HL-60 (cell line): ENCODE results near the gene CNGB1.

ENCODE experiments used
- DNase-seq, 2 experiments: peaks; one replicate each; pipeline ENCODE4 v3.0.0-alpha.2; 2010 to 2020; ENCODE audit warnings: low read depth in 1 of 2, low spot score in 1 of 2
- H3K27ac ChIP-seq: fragments of 250-450 bp; sonication (Bioruptor Pico); replicated peaks from 2 replicates; pipeline ENCODE4 v1.5.1; 2020; ENCODE audit warnings: mild to moderate bottlenecking, moderate library complexity
- H3K27me3 ChIP-seq: fragments of 250-450 bp; sonication (Bioruptor Pico); 2 replicates; pipeline ENCODE4 v1.5.1; 2021; ENCODE audit warnings: mild to moderate bottlenecking, moderate library complexity; ENCODE audit not compliant: insufficient read depth, poor library complexity, severe bottlenecking
- H3K4me3 ChIP-seq: replicated peaks from 2 replicates; pipeline ENCODE4 v1.5.1; 2011; ENCODE audit warnings: mild to moderate bottlenecking, control low read depth, low read length; ENCODE audit not compliant: insufficient read depth
- CTCF ChIP-seq: IDR thresholded peaks from one replicate; pipeline ENCODE4 v1.5.1; 2011; ENCODE audit warnings: low read length, control low read depth, inconsistent platforms; ENCODE audit not compliant: insufficient read depth
- GABPA ChIP-seq: IDR thresholded peaks from 2 replicates; pipeline ENCODE4 v1.6.1; 2012; ENCODE audit warnings: low read depth
- POLR2AphosphoS5 ChIP-seq: IDR thresholded peaks from 2 replicates; pipeline ENCODE4 v1.6.1; 2012; ENCODE audit warnings: low read depth
- REST ChIP-seq: IDR thresholded peaks from 2 replicates; pipeline ENCODE4 v1.6.1; 2012; ENCODE audit warnings: low read depth; ENCODE audit not compliant: insufficient replicate concordance
- SPI1 ChIP-seq: IDR thresholded peaks from 2 replicates; pipeline ENCODE4 v1.6.1; 2012; ENCODE audit warnings: low read depth, mild to moderate bottlenecking, borderline replicate concordance

Gene CNGB1

GRCh38 chr16:57886427-57886826, 84.5 kb downstream of the CNGB1 start:
- DNase-seq = no peak
- TF ChIP-seq POLR2AphosphoS5 = no peak
- TF ChIP-seq GABPA = no peak
- no peak for TF ChIP-seq REST
- no peak for TF ChIP-seq SPI1
- no peak for TF ChIP-seq CTCF

GRCh38 chr16:57884655-57885133, 86.2 kb downstream of the CNGB1 start:
- Histone ChIP-seq H3K27ac (no peak overlapping the region), H3K27me3 (peaks cover 27% of the 10 kb centered on the region), H3K4me3 (no peak overlapping the region)
- TF ChIP-seq GABPA = no peak
- TF ChIP-seq SPI1 = no peak
- TF ChIP-seq REST = no peak
- TF ChIP-seq CTCF = no peak
- TF ChIP-seq POLR2AphosphoS5 = no peak
- DNase-seq = no peak

More at GRCh38 chr16:57886427-57886826, 84.5 kb downstream of the CNGB1 start:
- Histone ChIP-seq H3K27ac (no peak overlapping the region), H3K4me3 (no peak overlapping the region), H3K27me3 (peaks cover 27% of the 10 kb centered on the region)

GRCh38 chr16:57883953-57884654, 86.8 kb downstream of the CNGB1 start:
- Histone ChIP-seq H3K4me3 (no peak overlapping the region), H3K27me3 (peaks cover 27% of the 10 kb centered on the region)
- TF ChIP-seq CTCF (no peak), SPI1 (no peak)

More at GRCh38 chr16:57883953-57884654, 86.8 kb downstream of the CNGB1 start:
- no peak for DNase-seq
- H3K27ac ChIP-seq = no peak overlapping the region
